Right lobe of liver (tissue), 4 donors: ENCODE data around the gene ELAVL4.

Experiments
- POLR2A ChIP-seq: fragments of 450-650 bp; IDR thresholded peaks from one replicate; pipeline ENCODE4 v1.6.1; 2017; ENCODE audit warnings: antibody characterized with exemption, mild to moderate bottlenecking
- TF ChIP-seq, protein P1 (sequence below), 4 donors: fragments of 200-600 bp in 3 of 4; fragments of 450-650 bp in 1 of 4; IDR thresholded peaks; one replicate each; pipeline versions ENCODE4 v1.5.1 to v1.8.0; 2016 to 2022; ENCODE audit warnings: antibody characterized with exemption in 4 of 4, mild to moderate bottlenecking in 2 of 4
- donor health status: DM: no; HTN: no; CAD: no.
- donor health status: DM: no; HTN: no; CAD: no.
- donor health status: DM: no; HTN: yes; CAD: no.

GRCh38 chr1:50123071-50123470 lies 14.4 kb downstream of the ELAVL4 start:
- TF ChIP-seq, protein P1, sequence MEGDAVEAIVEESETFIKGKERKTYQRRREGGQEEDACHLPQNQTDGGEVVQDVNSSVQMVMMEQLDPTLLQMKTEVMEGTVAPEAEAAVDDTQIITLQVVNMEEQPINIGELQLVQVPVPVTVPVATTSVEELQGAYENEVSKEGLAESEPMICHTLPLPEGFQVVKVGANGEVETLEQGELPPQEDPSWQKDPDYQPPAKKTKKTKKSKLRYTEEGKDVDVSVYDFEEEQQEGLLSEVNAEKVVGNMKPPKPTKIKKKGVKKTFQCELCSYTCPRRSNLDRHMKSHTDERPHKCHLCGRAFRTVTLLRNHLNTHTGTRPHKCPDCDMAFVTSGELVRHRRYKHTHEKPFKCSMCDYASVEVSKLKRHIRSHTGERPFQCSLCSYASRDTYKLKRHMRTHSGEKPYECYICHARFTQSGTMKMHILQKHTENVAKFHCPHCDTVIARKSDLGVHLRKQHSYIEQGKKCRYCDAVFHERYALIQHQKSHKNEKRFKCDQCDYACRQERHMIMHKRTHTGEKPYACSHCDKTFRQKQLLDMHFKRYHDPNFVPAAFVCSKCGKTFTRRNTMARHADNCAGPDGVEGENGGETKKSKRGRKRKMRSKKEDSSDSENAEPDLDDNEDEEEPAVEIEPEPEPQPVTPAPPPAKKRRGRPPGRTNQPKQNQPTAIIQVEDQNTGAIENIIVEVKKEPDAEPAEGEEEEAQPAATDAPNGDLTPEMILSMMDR (IDR thresholded peaks at IDR 0.05) = no peak
- TF ChIP-seq POLR2A = no peak
